Measurements from ENCODE around the gene HBD.
"Not testable (repeated sequence)": the region's sequence is repeated elsewhere in the genome, so short reads cannot be mapped to it uniquely, and the experiment has no call there.

HBD gene

DNA sequence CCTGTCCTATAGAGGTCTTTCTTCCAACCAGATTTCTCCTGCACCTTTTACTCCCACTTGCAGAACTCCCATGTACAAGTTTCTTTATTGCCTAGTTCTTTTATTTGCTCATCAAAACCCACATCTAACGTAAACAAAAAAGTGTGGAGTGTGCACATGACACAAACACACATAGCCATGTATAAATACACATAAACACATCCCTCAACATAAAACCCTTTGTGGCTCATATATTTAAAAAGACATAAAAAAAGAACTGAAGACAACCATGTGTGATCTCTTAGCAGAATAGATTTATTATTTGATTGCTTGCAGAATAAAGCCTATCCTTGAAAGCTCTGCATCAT, 18.6 kb upstream of the HBD start:
- no peak for DNase-seq

DNA sequence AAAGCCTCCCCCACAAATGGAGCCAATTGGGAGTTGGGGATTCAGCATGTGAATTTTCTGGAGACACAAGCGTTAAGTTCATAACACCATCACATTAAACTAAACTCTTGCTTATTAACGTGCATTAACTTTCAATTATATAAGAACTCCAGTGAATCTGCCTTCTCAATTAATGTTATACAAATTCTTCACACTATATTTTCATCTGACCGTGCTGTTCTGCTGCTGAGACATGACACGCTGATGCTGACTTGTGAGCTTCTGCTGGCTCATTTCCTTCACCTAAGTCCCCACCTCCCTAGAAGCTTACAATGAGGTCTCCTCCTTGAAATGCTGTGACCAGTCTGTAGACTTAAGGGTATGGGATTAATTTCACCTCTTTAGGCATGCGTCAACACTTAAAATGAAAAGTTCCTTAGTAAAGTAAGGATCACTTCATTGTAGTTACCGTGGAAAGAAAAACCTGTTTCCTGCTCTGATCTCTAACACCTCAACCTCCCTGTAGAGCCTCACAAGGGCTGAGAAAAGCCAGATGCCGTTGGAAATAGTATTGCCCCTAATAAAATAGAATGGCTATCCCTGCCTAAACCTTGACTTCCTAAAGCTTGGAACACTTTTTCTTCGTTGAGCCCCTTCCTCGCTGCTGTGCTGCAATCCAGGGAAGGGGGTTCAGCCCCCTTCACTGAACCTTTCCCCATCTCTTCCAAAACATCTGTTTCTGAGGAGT, 18.1 kb upstream of the HBD start:
- no peak for DNase-seq

- no peak for DNase-seq
Observed at GRCh38 chr11:5251746-5252145, 17.5 kb upstream of the HBD start.

DNA sequence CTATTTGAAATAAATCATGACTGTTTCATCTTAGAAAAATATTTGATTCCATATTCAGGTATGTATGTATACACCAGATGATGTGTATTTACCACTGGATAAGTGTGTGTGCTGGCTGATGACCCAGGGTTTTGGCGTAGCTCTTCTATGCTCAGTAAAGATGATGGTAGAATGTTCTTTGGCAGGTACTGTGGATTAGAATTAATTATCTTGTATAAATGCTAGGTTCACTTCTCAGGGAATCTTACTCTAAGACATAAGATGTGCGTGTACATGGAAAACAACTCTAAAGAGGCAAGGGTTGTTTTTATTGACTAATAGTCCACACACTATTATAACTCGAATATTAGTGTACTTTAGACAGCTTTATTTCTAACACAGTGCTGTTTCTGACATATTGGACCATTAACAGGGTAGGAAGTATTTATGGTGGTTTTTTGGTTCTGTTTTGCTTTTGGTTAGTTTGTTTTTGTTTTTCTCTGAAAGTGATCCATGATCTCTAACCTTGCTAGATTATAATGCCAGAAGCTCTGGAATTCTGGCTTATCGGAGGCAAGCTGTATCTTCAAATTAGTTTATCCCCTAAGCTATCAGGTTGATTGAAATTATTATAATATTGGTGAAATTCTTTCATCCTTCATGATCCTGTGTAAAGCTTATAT, 16.4 kb upstream of the HBD start:
- DNase-seq: no peak

GRCh38 chr11:5249807-5250396, 15.6 kb upstream of the HBD start, which contains the start of gene HBG1:
TSS of gene HBG1 (minus strand) at chr11:5249857. CDS start at chr11:5249804, 53 bp downstream.
- not testable (repeated sequence) for DNase-seq

GRCh38 chr11:5248498-5248897, 14.2 kb upstream of the HBD start:
- DNase-seq: not testable (repeated sequence)

DNA sequence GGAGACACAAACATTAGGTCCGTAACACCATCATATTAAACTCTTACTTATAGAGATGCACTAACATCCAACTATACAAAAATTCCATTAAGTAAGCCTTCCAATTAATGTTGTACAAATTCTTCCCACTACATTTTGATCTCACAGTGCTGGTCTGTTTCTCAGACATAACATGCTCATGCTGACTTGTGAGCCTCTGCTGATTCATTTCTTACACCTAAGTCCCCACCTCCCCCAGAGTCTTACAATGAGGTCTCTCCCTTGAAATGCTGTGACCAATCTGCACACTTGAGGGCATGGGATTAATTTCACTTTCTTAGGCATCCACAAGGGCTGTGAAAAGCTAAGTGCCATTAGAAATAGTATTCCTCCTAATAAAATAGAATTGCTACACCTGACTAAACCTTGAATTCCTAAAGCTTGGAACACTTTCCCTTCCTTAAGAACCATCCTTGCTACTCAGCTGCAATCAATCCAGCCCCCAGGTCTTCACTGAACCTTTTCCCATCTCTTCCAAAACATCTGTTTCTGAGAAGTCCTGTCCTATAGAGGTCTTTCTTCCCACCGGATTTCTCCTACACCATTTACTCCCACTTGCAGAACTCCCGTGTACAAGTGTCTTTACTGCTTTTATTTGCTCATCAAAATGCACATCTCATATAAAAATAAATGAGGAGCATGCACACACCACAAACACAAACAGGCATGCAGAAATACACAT, 13.3 kb upstream of the HBD start:
- DNase-seq: no peak

- no peak for DNase-seq
Observed at GRCh38 chr11:5246772-5247471, 12.6 kb upstream of the HBD start.

- DNase-seq: no peak
Observed at GRCh38 chr11:5245155-5245554, 10.9 kb upstream of the HBD start.

- no peak for DNase-seq
Observed at GRCh38 chr11:5243816-5244180, 9.5 kb upstream of the HBD start.

DNA sequence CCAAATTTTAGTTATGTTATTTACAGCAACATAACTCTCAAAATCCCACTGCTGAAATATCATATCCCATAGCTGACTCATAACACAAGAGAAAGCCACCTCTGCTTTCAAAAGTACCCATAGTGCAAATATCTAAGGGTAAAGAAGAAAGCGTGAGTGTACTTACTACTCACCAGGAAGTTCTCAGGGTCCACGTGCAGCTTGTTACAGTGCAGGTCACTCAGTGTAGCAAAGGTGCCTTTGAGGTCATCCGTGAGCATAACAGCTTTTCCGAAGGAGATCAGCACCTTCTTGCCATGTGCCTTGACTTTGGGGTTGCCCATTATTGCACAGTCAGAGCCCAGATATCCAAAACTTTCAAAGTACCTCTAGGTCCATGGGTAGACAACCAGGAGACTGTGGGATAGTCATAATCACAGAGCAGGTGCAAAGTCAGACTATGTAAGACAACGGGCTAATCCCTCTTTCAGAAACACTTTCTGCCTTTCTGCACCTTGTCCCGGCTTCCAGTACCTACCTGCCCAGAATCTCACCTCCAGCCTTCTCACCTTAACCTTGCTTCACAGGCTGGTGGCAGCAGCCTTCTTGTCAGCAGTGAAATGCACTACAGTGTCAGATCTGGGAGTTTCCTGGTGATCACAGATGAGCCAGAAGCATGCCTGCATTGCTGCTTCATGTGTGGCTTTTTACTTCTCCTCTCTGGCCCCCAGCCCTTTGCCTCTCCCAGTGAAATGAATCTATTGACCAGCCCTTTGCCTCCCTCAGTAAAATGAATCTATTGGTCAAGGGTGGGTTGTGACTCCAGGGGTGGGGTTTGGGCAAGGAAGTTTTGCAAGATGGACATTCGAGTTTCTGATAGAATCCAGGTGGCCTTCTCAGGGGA, 8.9 kb upstream of the HBD start:
- no peak for DNase-seq

GRCh38 chr11:5242208-5242607, 7.9 kb upstream of the HBD start:
- no peak for DNase-seq

DNA sequence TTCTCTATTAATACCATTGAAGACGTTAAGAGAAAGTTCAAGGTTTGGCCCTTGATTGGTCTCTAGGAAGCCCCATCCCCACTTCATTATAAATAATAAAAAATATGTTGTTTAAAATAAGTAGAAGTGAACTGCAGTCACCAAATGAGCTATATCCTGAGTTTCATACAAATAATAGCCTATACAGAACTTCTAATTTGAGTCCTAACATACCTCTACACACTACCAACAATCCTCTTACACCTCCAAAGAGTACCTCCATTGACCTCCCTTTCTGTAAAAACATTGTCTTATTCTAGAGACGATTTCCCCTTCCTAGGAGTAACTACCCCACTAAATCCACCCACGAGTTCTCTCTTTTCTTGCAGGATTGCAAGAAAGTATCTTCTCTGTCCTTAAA, 7.2 kb upstream of the HBD start:
- no peak for DNase-seq

DNA sequence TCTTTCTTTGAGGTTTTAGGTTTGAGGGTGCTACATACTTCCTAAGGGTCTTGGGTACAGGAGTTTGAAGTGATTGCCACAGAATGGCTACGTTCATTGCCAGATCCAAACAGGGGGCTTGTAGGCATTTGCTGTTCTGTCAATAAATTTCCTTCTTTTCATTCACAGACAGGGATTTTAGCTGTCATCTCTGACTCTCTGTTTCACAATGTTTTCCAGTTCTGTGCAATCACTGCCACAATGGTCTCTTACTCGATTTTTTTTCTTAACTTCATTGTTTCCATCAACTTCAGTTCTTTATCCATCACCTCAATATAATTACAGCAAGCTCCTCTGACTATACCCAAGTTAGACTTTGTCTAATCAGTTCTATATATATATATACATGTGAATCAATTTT, 6.2 kb upstream of the HBD start:
- no peak for DNase-seq

DNA sequence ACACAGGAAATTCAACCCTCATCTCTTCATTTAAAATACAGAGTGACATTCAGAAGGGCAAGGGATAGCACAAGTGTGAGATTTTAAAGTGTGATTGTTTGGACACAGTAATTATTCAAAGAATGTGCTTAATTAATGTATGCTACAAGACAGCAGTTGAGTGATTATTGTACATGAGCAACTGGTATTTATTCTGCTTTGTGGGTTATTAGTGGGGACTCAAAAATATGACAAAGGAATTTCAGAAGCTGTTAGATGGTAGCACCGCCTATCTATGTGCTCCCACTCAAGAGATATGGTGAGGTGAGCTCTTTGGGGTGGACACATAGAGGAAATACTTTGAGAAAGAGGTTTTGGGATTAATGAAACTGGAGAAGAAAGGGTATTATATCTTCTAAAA, 5.8 kb upstream of the HBD start:
- DNase-seq: no peak

DNA sequence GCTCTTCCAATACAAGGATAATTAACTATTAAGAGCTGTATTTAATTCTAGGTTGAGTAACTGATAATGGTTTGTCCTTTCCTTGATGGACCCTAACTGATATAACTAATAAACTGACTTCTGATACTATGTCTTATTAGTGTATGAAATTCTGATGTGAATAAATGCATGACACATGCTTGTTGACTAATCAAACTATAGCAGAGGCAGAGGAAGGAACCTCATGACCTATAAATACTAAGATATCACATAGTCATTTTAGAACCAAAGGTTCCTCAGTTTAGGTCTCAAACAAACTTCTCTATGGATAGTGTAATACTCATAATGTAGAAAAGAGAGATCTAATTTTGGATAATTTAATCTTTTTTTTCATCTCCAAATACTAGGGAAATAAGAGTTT, 4.8 kb upstream of the HBD start:
- DNase-seq: no peak

- no peak for DNase-seq
Observed at GRCh38 chr11:5238486-5238885, 4.2 kb upstream of the HBD start.

- no peak for DNase-seq
Observed at GRCh38 chr11:5237420-5237819, 3.1 kb upstream of the HBD start.

DNA sequence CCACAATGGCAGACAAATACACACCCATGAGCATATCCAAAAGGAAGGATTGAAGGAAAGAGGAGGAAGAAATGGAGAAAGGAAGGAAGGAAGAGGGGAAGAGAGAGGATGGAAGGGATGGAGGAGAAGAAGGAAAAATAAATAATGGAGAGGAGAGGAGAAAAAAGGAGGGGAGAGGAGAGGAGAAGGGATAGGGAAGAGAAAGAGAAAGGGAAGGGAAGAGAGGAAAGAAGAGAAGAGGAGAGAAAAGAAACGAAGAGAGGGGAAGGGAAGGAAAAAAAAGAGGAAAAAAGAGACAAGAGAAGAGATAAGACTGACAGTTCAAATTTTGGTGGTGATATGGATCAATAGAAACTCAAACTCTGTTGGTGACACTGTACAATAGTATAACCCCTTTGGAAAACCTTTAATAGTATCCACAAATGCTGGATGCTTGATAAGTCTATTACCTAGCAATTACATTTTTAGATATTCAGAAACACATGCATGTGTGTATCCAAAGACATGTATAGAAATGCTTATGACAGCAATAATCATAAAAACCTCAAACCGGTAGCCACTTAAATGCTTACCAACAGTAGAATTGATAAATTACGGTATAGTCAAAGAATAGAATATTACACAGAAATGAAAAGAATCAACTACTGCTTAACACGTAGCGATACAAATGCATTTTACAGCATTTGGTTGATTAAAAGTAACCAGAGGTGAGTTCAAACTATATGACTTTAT, 1.2 kb upstream of the HBD start:
- DNase-seq: no peak

GRCh38 chr11:5233307-5233706, 976 bp downstream of the HBD start:
- DNase-seq: no peak

DNA sequence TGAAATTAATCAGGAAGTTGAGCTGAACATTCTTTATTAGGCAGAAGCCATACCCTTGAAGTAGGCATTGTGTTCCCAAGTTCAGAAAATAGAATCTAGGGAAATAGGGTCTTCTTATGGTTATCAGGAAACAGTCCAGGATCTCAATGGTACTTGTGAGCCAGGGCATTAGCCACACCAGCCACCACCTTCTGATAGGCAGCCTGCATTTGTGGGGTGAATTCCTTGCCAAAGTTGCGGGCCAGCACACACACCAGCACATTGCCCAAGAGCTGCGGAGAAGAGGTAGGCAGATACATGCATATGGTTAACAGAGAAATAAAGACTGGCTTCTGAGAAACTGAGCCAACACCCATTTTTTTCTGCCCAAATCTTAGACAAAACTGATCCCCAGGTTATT, 1.5 kb downstream of the HBD start:
- no peak for DNase-seq

DNA sequence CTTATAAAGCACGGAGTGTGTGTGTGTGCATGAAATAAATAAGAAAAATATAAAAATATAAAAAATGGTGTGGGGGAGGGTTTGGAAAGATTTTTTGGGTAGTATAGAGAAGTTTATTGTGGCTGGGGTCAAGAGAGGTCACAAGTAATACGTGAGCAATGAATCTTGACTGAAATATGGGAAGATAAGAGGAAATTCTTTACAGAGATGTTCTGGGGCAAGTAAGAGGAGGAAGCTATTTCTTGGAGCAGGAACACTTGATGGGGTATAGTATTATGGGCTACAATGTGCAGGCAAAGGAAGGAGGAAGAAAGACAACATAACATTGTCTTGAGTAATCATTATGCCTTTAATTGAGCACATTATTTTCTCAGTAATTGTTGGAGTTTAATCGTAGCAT, 2.1 kb downstream of the HBD start:
- no peak for DNase-seq
